HG03103 (cell line): ENCODE results near the gene DBN1.
"Not testable (repeated sequence)": the region's sequence is repeated elsewhere in the genome, so short reads cannot be mapped to it uniquely, and the experiment has no call there.

Source experiments
- ATAC-seq: cut with Tn5 transposase; IDR thresholded peaks from one replicate; pipeline ENCODE4 v1.9.1; 2021; ENCODE audit warnings: low read depth; ENCODE audit not compliant: unreplicated experiment

DBN1 gene

GRCh38 chr5:177432143-177432838, 41.1 kb downstream of the DBN1 start:
- no peak for ATAC-seq

- ATAC-seq = peak; percentile 41
These were observed 41.9 kb downstream of the DBN1 start for GRCh38 chr5:177431317-177432142.

- ATAC-seq = peak; percentile 0
These were observed 42.5 kb downstream of the DBN1 start for GRCh38 chr5:177430972-177431316.

- no peak for ATAC-seq
These were observed 43.1 kb downstream of the DBN1 start for GRCh38 chr5:177430140-177430951.

GRCh38 chr5:177429248-177430040, 44.0 kb downstream of the DBN1 start:
- ATAC-seq = no peak

GRCh38 chr5:177428574-177429217, 44.7 kb downstream of the DBN1 start:
- ATAC-seq = no peak

- no peak for ATAC-seq
These were observed 45.4 kb downstream of the DBN1 start for GRCh38 chr5:177427919-177428573.

GRCh38 chr5:177427211-177427822, 46.1 kb downstream of the DBN1 start:
- ATAC-seq = no peak

GRCh38 chr5:177426566-177427210, 46.7 kb downstream of the DBN1 start, which contains the start of gene GRK6:
Gene GRK6 (plus strand): TSS chr5:177426676. CDS start chr5:177426846, 170 bp downstream.
- ATAC-seq = peak; percentile 4

- ATAC-seq = peak; percentile 68
These were observed 47.5 kb downstream of the DBN1 start for GRCh38 chr5:177425801-177426565.

GRCh38 chr5:177425196-177425800, 48.1 kb downstream of the DBN1 start:
- no peak for ATAC-seq

GRCh38 chr5:177423671-177424070, 49.8 kb downstream of the DBN1 start:
- no peak for ATAC-seq

- no peak for ATAC-seq
These were observed 52.2 kb downstream of the DBN1 start for GRCh38 chr5:177421062-177421798.

GRCh38 chr5:177420472-177420871, 53.0 kb downstream of the DBN1 start:
- ATAC-seq = not testable (repeated sequence)

- no peak for ATAC-seq
These were observed 54.4 kb downstream of the DBN1 start for GRCh38 chr5:177419046-177419445.

- ATAC-seq = not testable (repeated sequence)
These were observed 56.4 kb downstream of the DBN1 start for GRCh38 chr5:177417081-177417480.
